HCT116 (cell line): Measurements from ENCODE around the gene GABBR2. TPM values are rescaled to one million over a fixed set of nuclear protein-coding genes. Genes with fewer than 3 reads are reported as not detected.

Experiments
- ATAC-seq: fragments of 200-7000 bp; cut with Tn5 transposase; 2 replicates; pipeline ENCODE4 v1.9.1; 2020; ENCODE audit warnings: mild to moderate bottlenecking, moderate library complexity
- BruUV-seq: library from RNA; stranded (reverse); fragments of 400-500 nt; replicated peaks from 2 replicates; lab custom pipeline; 2021; lab: Mats Ljungman, UMichigan
- CTCF ChIA-PET: fragments of 300-600 bp; sonication (Branson Sonifier 250); formaldehyde crosslinking; loops from one replicate; lab custom pipeline; 2021; ENCODE audit warnings: antibody characterized with exemption; lab: Charles Lee
- POLR2A ChIA-PET: fragments of 300-600, 350-600 bp; sonication (Branson Sonifier 250); formaldehyde crosslinking; loops from one replicate; lab custom pipeline; 2021; ENCODE audit warnings: antibody characterized with exemption; lab: Charles Lee
- RAD21 ChIA-PET, 2 experiments: fragments of 300-600 bp; sonication (Branson Sonifier 250); formaldehyde crosslinking; loops; one replicate each; lab custom pipeline; 2023; ENCODE audit warnings: low total read pairs in 2 of 2; ENCODE audit not compliant: uncharacterized antibody in 2 of 2, unreplicated experiment in 2 of 2, low non-redundant PET in 1 of 2; lab: Charles Lee
- DNase-seq: peaks from one replicate; pipeline ENCODE4 v3.0.0-alpha.2; 2010; ENCODE audit warnings: low read depth, low spot score
- H2AFZ ChIP-seq: fragments of 200-600 bp; shearing (Covaris generic), sonication (generic); 2 replicates; pipeline ENCODE4 v1.6.1; 2017; ENCODE audit warnings: low read depth, mixed run types, mixed read lengths, antibody characterized with exemption, low read length; ENCODE audit not compliant: poor library complexity, severe bottlenecking
- H3K27ac ChIP-seq: 2 replicates; pipeline ENCODE4 v1.5.1; 2012; ENCODE audit warnings: low read depth, low read length
- H3K27me3 ChIP-seq: fragments of 200-600 bp; sonication (generic); 2 replicates; pipeline ENCODE4 v1.6.1; 2016; ENCODE audit warnings: mixed run types, low read length, mixed read lengths; ENCODE audit not compliant: insufficient read depth
- H3K36me3 ChIP-seq, 2 experiments: fragments of 200-500 bp in 1 of 2; fragments of 200-600 bp in 1 of 2; sonication (Bioruptor generic) in 1 of 2; sonication (generic) in 1 of 2; 2 replicates each; pipeline versions ENCODE4 v1.5.1 to v1.6.1; 2014 to 2016; ENCODE audit warnings: low read length in 2 of 2, inconsistent platforms in 1 of 2, mixed read lengths in 1 of 2, mixed run types in 1 of 2; ENCODE audit not compliant: insufficient read depth in 2 of 2, control insufficient read depth in 1 of 2
- H3K4me1 ChIP-seq, 2 experiments: fragments of 200-600 bp in 1 of 2; sonication (generic) in 1 of 2; 2 replicates each; pipeline versions ENCODE4 v1.5.1 to v1.6.1; 2012 to 2017; ENCODE audit warnings: low read length in 2 of 2, inconsistent platforms in 1 of 2, mild to moderate bottlenecking in 1 of 2, mixed read lengths in 1 of 2, mixed run types in 1 of 2, moderate library complexity in 1 of 2; ENCODE audit not compliant: insufficient read depth in 2 of 2, control insufficient read depth in 1 of 2
- H3K4me2 ChIP-seq: fragments of 200-600 bp; sonication (generic); 2 replicates; pipeline ENCODE4 v1.6.1; 2017; ENCODE audit warnings: mixed run types, low read length, mixed read lengths
- H3K4me3 ChIP-seq, 2 experiments: fragments of 200-600 bp in 1 of 2; sonication (generic) in 1 of 2; replicated peaks in 1 of 2; 2 replicates each; pipeline ENCODE4 v1.5.1; 2011 to 2016; ENCODE audit warnings: low read length in 2 of 2, control low read depth in 1 of 2, low read depth in 1 of 2, mild to moderate bottlenecking in 1 of 2, mixed read lengths in 1 of 2, mixed run types in 1 of 2
- H3K79me2 ChIP-seq: fragments of 200-600 bp; sonication (generic); 2 replicates; pipeline ENCODE4 v1.6.1; 2017; ENCODE audit warnings: mild to moderate bottlenecking, mixed run types, low read length, moderate library complexity, mixed read lengths; ENCODE audit not compliant: insufficient read depth
- H3K9ac ChIP-seq: fragments of 200-600 bp; sonication (generic); 2 replicates; pipeline ENCODE4 v1.6.1; 2016; ENCODE audit warnings: low read length, mixed read lengths
- H3K9me2 ChIP-seq: fragments of 200-600 bp; sonication (generic), shearing (Covaris generic); 2 replicates; pipeline ENCODE4 v1.6.1; 2017; ENCODE audit warnings: mixed run types, mild to moderate bottlenecking, moderate library complexity; ENCODE audit not compliant: insufficient read depth
- H3K9me3 ChIP-seq, 2 experiments: fragments of 200-500 bp in 1 of 2; fragments of 200-600 bp in 1 of 2; sonication (Bioruptor generic) in 1 of 2; sonication (generic) in 1 of 2; 2 replicates each; pipeline ENCODE4 v1.6.1; 2014 to 2017; ENCODE audit warnings: low read length in 2 of 2, mixed read lengths in 2 of 2, inconsistent platforms in 1 of 2, low read depth in 1 of 2, mild to moderate bottlenecking in 1 of 2, mixed run types in 1 of 2, moderate library complexity in 1 of 2; ENCODE audit not compliant: control insufficient read depth in 1 of 2, insufficient read depth in 1 of 2
- H4K20me1 ChIP-seq: fragments of 200-600 bp; sonication (generic), shearing (Covaris generic); 2 replicates; pipeline ENCODE4 v1.6.1; 2017; ENCODE audit warnings: mixed run types, mild to moderate bottlenecking, moderate library complexity; ENCODE audit not compliant: insufficient read depth
- CEBPB ChIP-seq: IDR thresholded peaks from 2 replicates; pipeline ENCODE4 v1.6.1; 2012; ENCODE audit warnings: low read depth
- EZH2phosphoT487 ChIP-seq: fragments of 200-600 bp; IDR thresholded peaks from 2 replicates; pipeline ENCODE4 v1.6.1; 2018; ENCODE audit warnings: antibody characterized with exemption, borderline replicate concordance
- MAX ChIP-seq: IDR thresholded peaks from 2 replicates; pipeline ENCODE4 v1.6.1; 2012
- POLR2A ChIP-seq: IDR thresholded peaks from 2 replicates; pipeline ENCODE4 v1.7.0; 2011; ENCODE audit warnings: borderline replicate concordance; ENCODE audit not compliant: insufficient read depth, insufficient read length; ENCODE audit errors: extremely low read depth
- SP1 ChIP-seq: IDR thresholded peaks from 2 replicates; pipeline ENCODE4 v1.6.1; 2012; ENCODE audit warnings: low read depth
- TCF7L2 ChIP-seq: IDR thresholded peaks from 2 replicates; pipeline ENCODE4 v1.7.0; 2011; ENCODE audit warnings: borderline replicate concordance, inconsistent platforms; ENCODE audit not compliant: insufficient read depth, insufficient read length; ENCODE audit errors: extremely low read depth
- ZNF274 ChIP-seq: fragments of 200-500 bp; sonication (Bioruptor generic); IDR thresholded peaks from 2 replicates; pipeline ENCODE4 v1.6.1; 2014; ENCODE audit warnings: mild to moderate bottlenecking, low read depth, low read length, inconsistent platforms
- intact Hi-C: fragments of 100-400 bp; cut with micrococcal nuclease; formaldehyde crosslinking; loops from 2 replicates; pipeline ENCODE4 v1.10.0; 2022
- total RNA-seq: library from RNA; stranded (reverse); gene quantifications from one replicate; pipeline ENCODE4 v1.2.1, GENCODE V29; 2021; ENCODE audit not compliant: unreplicated experiment
- TF ChIP-seq, protein P1 (sequence below): IDR thresholded peaks from 2 replicates; pipeline ENCODE4 v1.6.1; 2011; ENCODE audit warnings: mild to moderate bottlenecking, low read length, moderate library complexity; ENCODE audit not compliant: insufficient replicate concordance; ENCODE audit errors: extremely low read depth

Gene GABBR2
- total RNA-seq, 1 experiment from 2014 or later: 0.15 TPM

GRCh38 chr9:98575379-98576346, 133.1 kb downstream of the GABBR2 start:
- no peak overlapping the region for H2AFZ ChIP-seq
- TF ChIP-seq MAX (peak; percentile 70), CEBPB (no peak), TCF7L2 (no peak), ZNF274 (no peak), POLR2A (no peak), EZH2phosphoT487 (no peak), SP1 (no peak)
- TF ChIP-seq, protein P1, sequence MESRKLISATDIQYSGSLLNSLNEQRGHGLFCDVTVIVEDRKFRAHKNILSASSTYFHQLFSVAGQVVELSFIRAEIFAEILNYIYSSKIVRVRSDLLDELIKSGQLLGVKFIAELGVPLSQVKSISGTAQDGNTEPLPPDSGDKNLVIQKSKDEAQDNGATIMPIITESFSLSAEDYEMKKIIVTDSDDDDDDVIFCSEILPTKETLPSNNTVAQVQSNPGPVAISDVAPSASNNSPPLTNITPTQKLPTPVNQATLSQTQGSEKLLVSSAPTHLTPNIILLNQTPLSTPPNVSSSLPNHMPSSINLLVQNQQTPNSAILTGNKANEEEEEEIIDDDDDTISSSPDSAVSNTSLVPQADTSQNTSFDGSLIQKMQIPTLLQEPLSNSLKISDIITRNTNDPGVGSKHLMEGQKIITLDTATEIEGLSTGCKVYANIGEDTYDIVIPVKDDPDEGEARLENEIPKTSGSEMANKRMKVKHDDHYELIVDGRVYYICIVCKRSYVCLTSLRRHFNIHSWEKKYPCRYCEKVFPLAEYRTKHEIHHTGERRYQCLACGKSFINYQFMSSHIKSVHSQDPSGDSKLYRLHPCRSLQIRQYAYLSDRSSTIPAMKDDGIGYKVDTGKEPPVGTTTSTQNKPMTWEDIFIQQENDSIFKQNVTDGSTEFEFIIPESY: no peak
- TF ChIP-seq, all 23 proteins: peak for 1
- Histone ChIP-seq H3K4me1 (peaks cover 4 to 11% of the 10 kb centered on the region in 2 experiments; a peak in 2 of 4 replicates), H3K4me2 (peak overlapping the region; percentile 32; the same call in 1 of the 2 replicates), H3K9me2 (no peaks in the 10 kb centered on the region), H3K4me3 (no peak overlapping the region), H3K36me3 (no peaks in the 10 kb centered on the region), H4K20me1 (no peaks in the 10 kb centered on the region), H3K9me3 (no peaks in the 10 kb centered on the region), H3K27ac (no peak overlapping the region), H3K9ac (no peak overlapping the region), H3K27me3 (0 out of 2 replicates have a peak, but pooled peaks cover 5% of the 10 kb centered on the region), H3K79me2 (no peaks in the 10 kb centered on the region)
- peak; percentile 39; the same call in 1 of the 2 replicates for ATAC-seq
- DNase-seq: no peak
- ChIA-PET POLR2A (no interaction called here), RAD21 (no interaction called here), CTCF (no interaction called here)
- intact Hi-C loops: loop anchor here (10.0 kb wide), 1 partner anchor 261 kb away; no protein-coding TSS in a partner anchor
- BruUV-seq: no TSS peak
